OCI-LY7 (cell line): ENCODE data around the gene CLPSL2. TPM values are rescaled to one million over a fixed set of nuclear protein-coding genes. Genes with fewer than 3 reads are reported as not detected.

Source experiments
- BruUV-seq: library from RNA; stranded (reverse); fragments of 400-500 nt; replicated peaks from 2 replicates; lab custom pipeline; 2021; lab: Mats Ljungman, UMichigan
- CTCF ChIA-PET: fragments of 300-600 bp; sonication (Branson Sonifier 250); formaldehyde crosslinking; loops from one replicate; lab custom pipeline; 2022; ENCODE audit warnings: antibody characterized with exemption; ENCODE audit not compliant: unreplicated experiment; lab: Charles Lee
- POLR2A ChIA-PET: fragments of 300-600 bp; sonication (Branson Sonifier 250); formaldehyde crosslinking; loops from one replicate; lab custom pipeline; 2022; ENCODE audit warnings: antibody characterized with exemption; lab: Charles Lee
- DNase-seq: peaks from one replicate; pipeline ENCODE4 v3.0.0-alpha.2; 2015; ENCODE audit warnings: low spot score
- H2AFZ ChIP-seq: fragments of 200-600 bp; sonication (generic), shearing (Covaris generic); 2 replicates; pipeline ENCODE4 v1.6.1; 2014; ENCODE audit warnings: mild to moderate bottlenecking, antibody characterized with exemption, low read length, moderate library complexity
- H3K27ac ChIP-seq: fragments of 200-600 bp; sonication (generic); 2 replicates; pipeline ENCODE4 v1.5.1; 2014; ENCODE audit warnings: mixed run types, low read depth, mild to moderate bottlenecking, moderate library complexity, low read length, inconsistent platforms; ENCODE audit not compliant: poor library complexity, severe bottlenecking
- H3K36me3 ChIP-seq: fragments of 200-600 bp; sonication (generic); 2 replicates; pipeline ENCODE4 v1.6.1; 2014; ENCODE audit warnings: mild to moderate bottlenecking, antibody characterized with exemption, low read length, moderate library complexity, mixed read lengths; ENCODE audit not compliant: insufficient read depth
- H3K4me1 ChIP-seq: fragments of 200-600 bp; sonication (generic); 2 replicates; pipeline ENCODE4 v1.5.1; 2014; ENCODE audit warnings: mild to moderate bottlenecking, low read length; ENCODE audit not compliant: insufficient read depth, poor library complexity, severe bottlenecking
- H3K4me2 ChIP-seq: fragments of 200-600 bp; sonication (generic); 2 replicates; pipeline ENCODE4 v1.6.1; 2014; ENCODE audit warnings: mild to moderate bottlenecking, low read length
- H3K4me3 ChIP-seq: fragments of 200-600 bp; sonication (generic); 2 replicates; pipeline ENCODE4 v1.5.1; 2014; ENCODE audit warnings: mild to moderate bottlenecking, low read depth, low read length; ENCODE audit not compliant: poor library complexity, severe bottlenecking
- H3K79me2 ChIP-seq: fragments of 200-600 bp; sonication (generic); 2 replicates; pipeline ENCODE4 v1.6.1; 2016; ENCODE audit warnings: low read depth, mild to moderate bottlenecking, low read length, moderate library complexity, mixed read lengths; ENCODE audit not compliant: insufficient read depth
- H3K9me2 ChIP-seq: fragments of 200-600 bp; sonication (generic); 2 replicates; pipeline ENCODE4 v1.6.1; 2016; ENCODE audit warnings: mild to moderate bottlenecking, low read length, mixed read lengths; ENCODE audit not compliant: insufficient read depth
- H3K9me3 ChIP-seq: fragments of 200-600 bp; sonication (generic); 2 replicates; pipeline ENCODE4 v1.6.1; 2014; ENCODE audit warnings: mild to moderate bottlenecking, mixed run types, low read length, mixed read lengths
- H4K20me1 ChIP-seq: fragments of 200-600 bp; sonication (generic); 2 replicates; pipeline ENCODE4 v1.6.1; 2014; ENCODE audit warnings: mild to moderate bottlenecking, antibody characterized with exemption, low read length, moderate library complexity, mixed read lengths; ENCODE audit not compliant: insufficient read depth
- CTCF ChIP-seq: fragments of 200-600 bp; sonication (generic); conservative IDR thresholded peaks from 2 replicates; pipeline ENCODE4 v1.5.1; 2014; ENCODE audit warnings: mild to moderate bottlenecking, antibody characterized with exemption, low read length, moderate library complexity, mixed read lengths
- EZH2phosphoT487 ChIP-seq: fragments of 200-600 bp; sonication (generic); IDR thresholded peaks from 2 replicates; pipeline ENCODE4 v1.6.1; 2018; ENCODE audit warnings: low read depth, borderline replicate concordance, mild to moderate bottlenecking, mixed run types, antibody characterized with exemption, low read length, moderate library complexity, mixed read lengths
- intact Hi-C: fragments of 100-400 bp; cut with micrococcal nuclease; formaldehyde crosslinking; loops from one replicate; pipeline ENCODE4 v1.10.0; 2022; ENCODE audit not compliant: unreplicated experiment
- total RNA-seq, 2 experiments: library from RNA; depleted of rRNA in 1 of 2; stranded (reverse); fragments of >200 nt in 1 of 2; shearing (Covaris generic) in 1 of 2; gene quantifications; 2 replicates each; pipeline ENCODE4 v1.2.3, GENCODE V29; 2014 to 2022

Gene CLPSL2
- total RNA-seq, 2 experiments from 2014 or later = not detected

GRCh38 chr6:35795453-35796071 lies 19.2 kb downstream of the CLPSL2 start:
- Histone ChIP-seq H3K36me3 (no peaks in the 10 kb centered on the region), H3K4me2 (no peak overlapping the region), H3K27ac (no peak overlapping the region), H2AFZ (no peak overlapping the region), H4K20me1 (no peaks in the 10 kb centered on the region), H3K79me2 (no peaks in the 10 kb centered on the region), H3K4me3 (no peak overlapping the region), H3K9me3 (no peaks in the 10 kb centered on the region), H3K9me2 (no peaks in the 10 kb centered on the region), H3K4me1 (no peaks in the 10 kb centered on the region)
- intact Hi-C loops = no loop called here
- BruUV-seq = no TSS peak
- ChIA-PET CTCF (no interaction called here), POLR2A (interaction anchor here (1.2 kb wide), 1 partner anchor 153 kb away, joined by 3 read pairs; no protein-coding TSS in a partner anchor)
- TF ChIP-seq CTCF (no peak), EZH2phosphoT487 (no peak)
- no peak for DNase-seq

- Histone ChIP-seq H3K36me3 (no peaks in the 10 kb centered on the region), H3K4me1 (no peaks in the 10 kb centered on the region), H4K20me1 (no peaks in the 10 kb centered on the region), H2AFZ (no peak overlapping the region), H3K4me3 (no peak overlapping the region), H3K79me2 (no peaks in the 10 kb centered on the region), H3K4me2 (no peak overlapping the region), H3K9me3 (no peaks in the 10 kb centered on the region), H3K27ac (no peak overlapping the region), H3K9me2 (no peaks in the 10 kb centered on the region)
- no peak for DNase-seq
- CTCF ChIA-PET = no interaction called here
- no TSS peak for BruUV-seq
- intact Hi-C loops = no loop called here
- no peak for TF ChIP-seq EZH2phosphoT487
- TF ChIP-seq CTCF = no peak
- POLR2A ChIA-PET = interaction anchor here (0.6 to 1.2 kb wide), 3 partner anchors 133 to 189 kb away, joined by 3 read pairs; no protein-coding TSS in a partner anchor
These were observed 19.8 kb downstream of the CLPSL2 start for GRCh38 chr6:35796236-35796635.

- no peak overlapping the region for H3K27ac ChIP-seq
- H2AFZ ChIP-seq = no peak overlapping the region
- H4K20me1 ChIP-seq = no peaks in the 10 kb centered on the region
- H3K4me1 ChIP-seq = no peaks in the 10 kb centered on the region
- H3K36me3 ChIP-seq = no peaks in the 10 kb centered on the region
- no TSS peak for BruUV-seq
- no peaks in the 10 kb centered on the region for H3K9me3 ChIP-seq
- TF ChIP-seq CTCF (no peak), EZH2phosphoT487 (no peak)
- H3K4me3 ChIP-seq = no peak overlapping the region
- no peaks in the 10 kb centered on the region for H3K79me2 ChIP-seq
- H3K4me2 ChIP-seq = no peak overlapping the region
- POLR2A ChIA-PET = interaction anchor here (0.6 kb wide), 1 partner anchor 544 kb away, joined by 4 read pairs; no protein-coding TSS in a partner anchor
- intact Hi-C loops = no loop called here
- CTCF ChIA-PET = no interaction called here
- no peaks in the 10 kb centered on the region for H3K9me2 ChIP-seq
- DNase-seq = no peak
These were observed 21.6 kb downstream of the CLPSL2 start for GRCh38 chr6:35797837-35798526.
